ENCODE results near the gene SLF2. TPM values are rescaled to one million over a fixed set of nuclear protein-coding genes. Genes with fewer than 3 reads are reported as not detected.

Gene SLF2
- total RNA-seq, 2 donors from 2014 or later = 31.5 to 38.9 TPM

GRCh38 chr10:100980311-100980710 lies 67.5 kb downstream of the SLF2 start:
- Mint-ChIP-seq H3K27ac (no peak overlapping the region), H3K9me3 (no peaks in the 10 kb centered on the region), H3K4me3 (no peak overlapping the region), H3K36me3 (ENCODE audit: low read depth) (peaks cover 50% of the 10 kb centered on the region), H3K27me3 (ENCODE audit: insufficient read depth) (no peaks in the 10 kb centered on the region), H3K4me1 (no peaks in the 10 kb centered on the region)
- Histone ChIP-seq H3K9me3 (ENCODE audit: control insufficient read depth, low read length) (no peaks in the 10 kb centered on the region), H3K9ac (ENCODE audit: extremely low read depth, low read length, poor library complexity, severe bottlenecking) (no peak overlapping the region), H3K27ac (ENCODE audit: low read depth, low read length) (no peak overlapping the region), H3K4me1 (ENCODE audit: control insufficient read depth, insufficient read depth, low read length) (no peaks in the 10 kb centered on the region), H3K27me3 (ENCODE audit: control insufficient read depth, insufficient read depth, low read length, poor library complexity, severe bottlenecking) (no peaks in the 10 kb centered on the region), H3K36me3 (ENCODE audit: control insufficient read depth, insufficient read depth, low read length) (peaks cover 32% of the 10 kb centered on the region), H3K4me3 (ENCODE audit: low read length) (no peak overlapping the region)
- no peak for DNase-seq
- 97 to 100% methylated on average over 2 of the region's 2 CpGs for WGBS, 2 experiments (ENCODE audit: insufficient coverage in 1 of 2, insufficient read length in 1 of 2)
- TF ChIP-seq CTCF (conservative IDR thresholded peaks at IDR 0.05) = no peak

- no peak for TF ChIP-seq CTCF (conservative IDR thresholded peaks at IDR 0.05)
- peak; percentile 14 for DNase-seq
- Histone ChIP-seq H3K36me3 (ENCODE audit: control insufficient read depth, insufficient read depth, low read length) (peaks cover 36% of the 10 kb centered on the region), H3K9me3 (ENCODE audit: control insufficient read depth, low read length) (no peaks in the 10 kb centered on the region), H3K4me1 (ENCODE audit: control insufficient read depth, insufficient read depth, low read length) (no peaks in the 10 kb centered on the region), H3K4me3 (ENCODE audit: low read length) (no peak overlapping the region), H3K27me3 (ENCODE audit: control insufficient read depth, insufficient read depth, low read length, poor library complexity, severe bottlenecking) (no peaks in the 10 kb centered on the region), H3K9ac (ENCODE audit: extremely low read depth, low read length, poor library complexity, severe bottlenecking) (no peak overlapping the region), H3K27ac (ENCODE audit: low read depth, low read length) (no peak overlapping the region)
- H3K4me1 Mint-ChIP-seq = no peaks in the 10 kb centered on the region
- H3K4me3 Mint-ChIP-seq = no peak overlapping the region
- H3K36me3 Mint-ChIP-seq (ENCODE audit: low read depth) = peaks cover 50% of the 10 kb centered on the region
- WGBS, 2 experiments (ENCODE audit: insufficient coverage in 1 of 2, insufficient read length in 1 of 2) = 99% methylated on average over 7 of the region's 7 CpGs; no CpG with 5 or more reads in 1 of the 2 experiments
- no peaks in the 10 kb centered on the region for H3K27me3 Mint-ChIP-seq (ENCODE audit: insufficient read depth)
- no peak overlapping the region for H3K27ac Mint-ChIP-seq
- no peaks in the 10 kb centered on the region for H3K9me3 Mint-ChIP-seq
Measured at GRCh38 chr10:100980711-100981110, 67.9 kb downstream of the SLF2 start.

- DNase-seq = no peak
- H3K27me3 Mint-ChIP-seq (ENCODE audit: insufficient read depth) = no peaks in the 10 kb centered on the region
- WGBS, 2 experiments (ENCODE audit: insufficient coverage in 1 of 2, insufficient read length in 1 of 2) = 83 to 88% methylated on average over 5 of the region's 5 CpGs
- H3K9me3 Mint-ChIP-seq = no peaks in the 10 kb centered on the region
- H3K9ac ChIP-seq (ENCODE audit: extremely low read depth, low read length, poor library complexity, severe bottlenecking) = no peak overlapping the region
- H3K27me3 ChIP-seq (ENCODE audit: control insufficient read depth, insufficient read depth, low read length, poor library complexity, severe bottlenecking) = no peaks in the 10 kb centered on the region
- peaks cover 47% of the 10 kb centered on the region for H3K36me3 Mint-ChIP-seq (ENCODE audit: low read depth)
- no peaks in the 10 kb centered on the region for H3K9me3 ChIP-seq (ENCODE audit: control insufficient read depth, low read length)
- H3K4me3 ChIP-seq (ENCODE audit: low read length) = no peak overlapping the region
- no peak for TF ChIP-seq CTCF (conservative IDR thresholded peaks at IDR 0.05)
- no peak overlapping the region for H3K4me3 Mint-ChIP-seq
- no peak overlapping the region for H3K27ac Mint-ChIP-seq
- H3K4me1 ChIP-seq (ENCODE audit: control insufficient read depth, insufficient read depth, low read length) = no peaks in the 10 kb centered on the region
- H3K36me3 ChIP-seq (ENCODE audit: control insufficient read depth, insufficient read depth, low read length) = peaks cover 41% of the 10 kb centered on the region
- peaks cover 1% of the 10 kb centered on the region for H3K4me1 Mint-ChIP-seq
- no peak overlapping the region for H3K27ac ChIP-seq (ENCODE audit: low read depth, low read length)
Measured at GRCh38 chr10:100981178-100981772, 68.5 kb downstream of the SLF2 start.
